Activated T-cell treated with anti-CD3 and anti-CD28 coated beads for 1 hour (primary cell): ENCODE measurements around the gene ANKS1B.
"Not testable (repeated sequence)": the region's sequence is repeated elsewhere in the genome, so short reads cannot be mapped to it uniquely, and the experiment has no call there.

ENCODE experiments used
- DNase-seq: peaks from one replicate; pipeline ENCODE4 v3.0.0-alpha.2; 2020; ENCODE audit warnings: low read depth

Gene ANKS1B

GRCh38 chr12:99267038-99267437, 717.7 kb downstream of the ANKS1B start:
- no peak for DNase-seq

DNA sequence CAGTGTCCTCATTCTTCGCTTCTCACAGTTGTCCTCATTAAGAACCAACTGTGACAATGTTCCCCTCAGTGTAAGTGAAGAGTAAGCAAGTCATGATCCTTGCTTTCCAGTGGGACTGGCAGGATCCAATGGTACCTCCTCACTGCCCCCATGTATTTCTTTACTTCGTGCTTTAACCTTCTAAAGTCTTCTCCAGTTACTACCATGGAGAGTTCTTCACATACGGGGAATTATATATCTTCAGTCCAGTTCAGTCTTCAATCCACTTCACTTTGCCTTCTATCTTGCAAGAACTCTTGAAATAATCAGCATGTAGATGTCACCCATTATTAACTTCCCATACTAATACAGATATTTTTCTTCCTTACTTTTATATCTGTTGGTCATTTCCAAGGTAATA, 719.1 kb downstream of the ANKS1B start:
- DNase-seq, result no peak

GRCh38 chr12:99261256-99261655, 723.5 kb downstream of the ANKS1B start:
- no peak for DNase-seq

DNA sequence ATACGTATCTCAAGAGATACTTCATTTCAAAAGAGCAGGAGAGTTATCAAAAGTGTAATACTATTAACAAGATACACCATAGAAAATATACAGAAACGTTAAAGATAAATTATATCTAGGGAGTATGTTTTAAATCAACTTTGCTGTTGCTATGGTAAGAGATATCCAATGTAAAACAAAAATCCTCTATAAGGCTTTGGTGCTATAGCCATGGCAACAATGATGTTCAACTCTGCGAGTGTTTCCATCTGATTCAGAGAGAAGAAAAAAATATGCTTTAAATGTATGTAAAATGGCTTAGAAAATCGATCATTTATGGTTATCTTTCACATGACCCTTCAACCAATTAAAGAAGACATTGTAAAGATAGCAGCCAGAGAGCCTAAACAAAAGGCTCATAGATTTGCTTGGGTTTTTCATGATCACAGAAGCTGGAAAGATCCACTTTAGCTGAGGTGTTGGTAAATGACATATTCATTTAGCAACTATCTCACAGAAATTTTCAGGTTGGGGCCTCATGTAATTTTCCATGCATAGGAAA, 724.2 kb downstream of the ANKS1B start:
- no peak for DNase-seq

DNA sequence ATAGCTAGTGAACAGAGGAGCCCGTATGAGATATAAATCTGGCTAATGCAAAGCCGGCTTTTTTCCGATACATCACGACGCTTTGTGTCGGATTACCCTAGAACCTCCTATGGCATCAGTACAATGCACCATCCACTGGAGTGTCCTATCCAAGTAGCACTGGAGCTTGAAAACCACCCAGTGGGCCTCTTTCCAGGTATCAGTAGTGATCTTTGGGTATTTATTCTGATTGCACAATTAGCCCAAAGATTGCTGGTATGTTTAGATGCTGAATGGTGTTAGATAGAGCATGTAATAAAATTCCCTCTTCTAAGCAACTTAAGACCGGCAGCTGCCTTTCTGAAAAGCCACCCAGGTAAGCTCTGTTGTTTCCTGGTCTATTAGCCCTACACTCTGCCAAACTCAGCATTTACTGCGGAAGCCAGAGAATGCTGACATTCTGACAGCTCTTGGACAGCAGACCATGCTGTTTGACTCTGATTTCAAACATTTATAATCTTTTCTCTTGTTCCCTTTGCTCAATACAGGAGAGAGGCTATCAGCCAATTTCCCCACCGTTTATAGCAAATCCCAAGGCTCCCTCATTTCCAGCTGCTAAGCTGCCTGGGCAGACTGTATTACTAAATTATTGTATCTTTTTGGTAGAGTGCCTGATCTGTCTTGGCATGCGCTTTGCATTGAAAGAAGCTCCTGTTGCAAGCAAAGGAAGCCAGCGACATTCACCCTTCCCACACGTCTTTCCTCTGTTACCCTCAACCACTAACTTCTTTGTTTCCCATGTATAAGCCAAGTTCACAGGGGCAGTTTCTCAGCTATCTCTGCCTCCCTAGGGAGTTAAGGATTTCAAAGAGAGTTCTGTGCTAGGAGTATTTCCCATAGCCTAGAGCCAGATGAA, 725.4 kb downstream of the ANKS1B start:
- no peak for DNase-seq

GRCh38 chr12:99257672-99258071, 727.1 kb downstream of the ANKS1B start:
- DNase-seq, result no peak

DNA sequence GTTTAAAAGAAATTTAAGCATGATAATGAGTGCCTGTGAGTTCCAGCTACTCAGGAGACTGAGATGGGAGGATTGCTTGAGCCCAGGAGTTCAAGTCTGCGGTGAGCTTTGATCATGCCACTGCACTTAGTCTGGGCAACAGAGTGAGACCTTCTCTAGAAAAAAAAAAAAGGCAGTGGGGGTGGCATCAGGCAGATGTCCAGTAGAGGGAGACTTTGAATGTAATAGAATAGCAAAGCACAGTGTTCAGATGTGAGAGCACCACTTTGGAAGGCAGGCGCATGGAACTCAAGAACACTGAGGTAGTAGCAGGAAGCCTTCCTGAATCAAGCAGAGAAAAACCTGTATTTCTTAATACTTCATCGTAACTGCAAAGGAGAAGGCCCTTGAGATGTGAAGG, 731.7 kb downstream of the ANKS1B start:
- DNase-seq, result no peak

GRCh38 chr12:99250091-99250490, 734.6 kb downstream of the ANKS1B start:
- no peak for DNase-seq

- no peak for DNase-seq
These were observed 735.2 kb downstream of the ANKS1B start for GRCh38 chr12:99249543-99249942.

DNA sequence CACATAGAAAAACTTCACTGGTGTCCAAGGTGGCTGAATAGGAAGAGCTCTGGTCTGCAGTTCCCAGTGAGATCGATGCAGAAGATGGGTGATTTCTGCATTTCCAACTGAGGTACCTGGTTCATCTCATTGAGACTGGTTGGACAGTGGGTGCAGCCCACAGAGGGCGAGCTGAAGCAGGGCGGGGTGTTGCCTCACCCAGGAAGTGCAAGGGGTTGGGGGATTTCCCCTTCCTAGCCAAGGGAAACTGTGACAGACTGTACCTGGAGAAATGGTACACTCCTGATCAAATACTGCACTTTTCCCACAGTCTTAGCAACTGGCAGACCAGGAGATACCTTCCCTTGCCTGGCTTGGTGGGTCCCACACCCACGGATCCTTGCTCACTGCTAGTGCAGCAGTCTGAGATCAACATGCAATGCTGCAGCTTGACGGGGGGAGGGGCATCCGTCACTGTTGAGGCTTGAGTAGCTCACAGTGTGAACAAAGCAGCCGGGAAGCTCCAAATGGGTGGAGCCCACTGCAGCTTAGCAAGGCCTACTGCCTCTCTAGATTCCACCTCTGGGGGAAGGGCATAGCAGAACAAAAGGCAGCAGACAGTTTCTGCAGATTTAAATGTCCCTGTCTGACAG, 746.7 kb downstream of the ANKS1B start:
- DNase-seq, result not testable (repeated sequence)

GRCh38 chr12:99235381-99235780, 749.4 kb downstream of the ANKS1B start:
- DNase-seq, result no peak

- no peak for DNase-seq
These were observed 750.0 kb downstream of the ANKS1B start for GRCh38 chr12:99234702-99235101.

GRCh38 chr12:99232324-99232723, 752.4 kb downstream of the ANKS1B start:
- no peak for DNase-seq

DNA sequence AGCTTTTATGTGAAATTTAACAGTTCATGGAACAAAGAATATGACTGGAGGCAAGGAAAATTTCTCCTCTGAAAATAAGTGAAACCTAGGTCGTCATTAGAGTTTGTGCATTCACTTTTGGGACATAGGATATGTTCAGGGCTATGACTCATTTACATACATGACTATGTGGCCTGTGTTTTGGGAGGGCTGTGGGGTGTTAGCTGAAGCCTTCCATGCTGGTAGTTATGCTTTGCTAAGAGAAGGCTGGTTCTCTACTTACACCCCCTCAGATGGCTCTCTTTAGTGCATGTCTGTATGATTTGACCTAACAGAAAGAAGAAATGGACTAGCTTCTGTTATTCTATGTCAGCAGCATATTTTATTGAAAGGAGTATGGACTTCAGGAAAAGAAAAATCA, 753.7 kb downstream of the ANKS1B start:
- DNase-seq, result no peak

- no peak for DNase-seq
These were observed 760.5 kb downstream of the ANKS1B start for GRCh38 chr12:99224237-99224636.

DNA sequence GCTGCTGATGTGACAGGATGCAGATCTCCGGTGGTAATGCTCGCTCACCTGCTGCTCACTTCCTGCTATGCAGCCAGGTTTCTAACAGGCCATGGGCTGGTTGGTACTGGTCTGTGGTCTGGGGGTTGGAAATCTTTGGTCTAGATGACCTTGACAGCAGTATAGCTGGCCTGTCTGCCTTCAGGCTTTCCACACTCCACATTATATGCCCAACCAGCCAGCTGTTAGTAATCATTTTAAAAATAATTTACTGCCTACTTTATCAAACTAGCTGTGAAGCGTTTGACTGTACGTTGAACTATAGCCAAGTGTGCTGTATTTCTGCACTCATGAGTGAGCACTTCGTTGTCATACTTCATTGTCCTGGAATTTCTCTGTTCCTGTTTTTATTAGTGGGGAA, 761.2 kb downstream of the ANKS1B start:
- no peak for DNase-seq

DNA sequence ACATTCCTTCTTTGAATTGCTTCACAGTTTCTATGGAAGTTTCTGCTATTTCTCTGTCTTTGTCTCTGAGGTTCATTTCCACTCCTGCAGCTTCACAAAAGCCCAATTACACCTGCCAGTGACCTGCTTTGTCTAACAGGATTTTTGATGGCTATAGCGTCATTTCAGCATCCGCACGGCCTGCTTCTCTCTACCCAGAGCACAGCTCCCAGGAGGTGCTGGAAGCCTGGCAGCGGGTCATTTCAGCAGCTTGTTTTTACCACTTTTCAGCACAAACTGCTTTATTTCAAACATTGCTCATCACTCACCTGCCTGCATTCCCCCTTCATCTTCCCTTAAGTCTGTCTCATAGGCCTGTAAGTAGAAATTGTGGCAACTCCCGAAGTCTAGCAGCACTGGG, 771.7 kb downstream of the ANKS1B start:
- DNase-seq, result no peak

GRCh38 chr12:99212275-99212674, 772.5 kb downstream of the ANKS1B start:
- no peak for DNase-seq

DNA sequence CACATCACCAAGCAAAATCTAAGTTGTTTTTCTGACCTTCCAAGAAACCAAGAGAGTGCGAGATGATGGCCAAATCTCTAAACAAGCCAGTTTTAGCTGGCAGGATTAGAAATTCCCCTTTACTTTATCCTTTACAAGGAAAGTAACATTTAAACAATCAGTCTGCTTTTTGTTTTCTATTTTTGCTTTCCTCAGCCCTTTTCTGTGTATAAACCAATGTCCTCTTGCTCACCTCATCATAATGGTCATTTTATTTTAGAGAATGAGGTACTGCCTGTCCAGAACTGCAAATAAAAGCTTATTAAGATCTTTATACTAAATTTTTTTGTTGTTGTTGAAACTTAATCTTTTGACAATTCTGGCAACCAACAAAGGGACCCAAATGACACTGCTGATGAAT, 779.6 kb downstream of the ANKS1B start:
- DNase-seq, result no peak

DNA sequence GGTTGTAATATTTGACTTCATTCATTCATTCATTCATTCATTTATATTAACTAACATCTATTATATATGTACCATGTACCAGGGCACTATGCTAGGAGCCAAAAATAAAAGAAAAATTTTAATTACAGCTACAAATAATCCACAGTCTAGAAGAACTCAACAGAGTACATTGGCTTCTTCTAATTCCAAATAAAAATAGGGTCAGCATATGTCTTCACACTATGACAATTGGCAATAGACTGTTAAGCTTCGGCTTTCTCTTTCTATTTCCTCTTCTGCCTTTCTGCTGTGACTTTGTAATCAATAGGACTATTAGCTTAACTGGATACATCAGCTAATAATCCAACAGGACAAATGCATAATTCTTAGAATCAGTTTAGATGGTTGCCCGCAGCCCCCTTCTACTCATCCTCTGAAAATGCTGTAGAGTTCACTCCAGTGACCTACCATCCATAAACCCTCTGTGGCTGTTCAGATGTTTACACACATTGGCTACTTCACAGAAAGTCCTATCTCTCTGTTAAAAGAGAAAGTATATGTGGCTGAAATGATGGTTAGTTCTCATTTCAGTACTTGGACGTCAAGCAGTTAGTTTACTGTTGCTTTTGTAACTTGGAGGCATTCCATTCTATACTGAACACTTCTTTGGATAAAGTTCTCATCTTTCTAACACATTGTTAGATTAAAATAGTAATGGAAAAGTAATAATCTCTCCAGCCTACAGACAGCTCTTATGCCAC, 782.7 kb downstream of the ANKS1B start:
- no peak for DNase-seq

DNA sequence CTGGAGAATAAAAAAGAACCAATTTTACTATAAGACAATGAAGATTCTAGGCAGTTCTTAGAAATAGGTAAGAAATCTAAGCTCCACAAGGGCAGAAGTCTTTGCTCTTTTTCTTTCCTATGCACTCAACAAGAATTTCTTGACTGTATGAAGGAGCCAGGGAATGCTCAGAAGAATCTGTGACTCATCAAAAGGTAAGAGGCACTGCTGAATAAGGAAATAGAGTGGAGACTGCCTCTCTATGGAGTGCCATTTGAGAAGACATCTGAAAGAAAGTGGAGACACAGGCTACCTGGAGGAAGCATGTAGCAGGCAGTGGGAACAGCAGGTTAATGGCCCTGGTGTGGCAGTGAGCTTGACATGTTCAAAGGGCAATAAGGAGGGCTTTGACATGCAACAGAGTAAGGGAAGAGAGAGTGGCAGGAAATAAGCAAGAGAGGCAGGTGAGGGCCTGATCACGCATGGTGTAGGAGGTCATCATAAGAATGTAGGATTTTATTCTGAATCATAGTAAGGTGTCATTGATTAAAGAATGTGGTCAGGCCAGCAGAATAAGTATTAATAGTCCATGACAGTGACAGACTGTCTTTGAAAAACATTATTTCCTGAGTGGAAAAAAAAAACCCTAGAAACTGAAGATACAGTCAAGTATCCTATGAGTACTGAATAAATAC, 783.9 kb downstream of the ANKS1B start:
- no peak for DNase-seq

DNA sequence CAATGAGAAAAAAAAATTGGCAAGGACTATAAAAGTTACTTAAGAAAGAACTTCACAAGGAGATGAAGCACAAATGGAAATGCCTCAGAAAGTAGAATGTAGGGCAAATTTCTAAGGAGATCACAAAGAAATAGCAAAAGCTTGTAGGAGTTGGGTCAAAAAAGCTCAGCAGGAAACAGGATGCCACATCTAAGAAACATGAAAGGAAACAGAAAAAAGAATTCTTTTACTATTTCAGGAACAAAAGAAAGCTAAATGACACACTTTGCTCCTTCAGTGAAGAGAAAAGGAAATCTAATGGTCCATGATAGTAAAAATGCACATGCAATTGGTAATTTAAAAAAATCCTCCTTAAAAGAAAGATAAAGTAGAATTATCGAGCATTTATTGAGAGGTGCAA, 789.3 kb downstream of the ANKS1B start:
- no peak for DNase-seq
